Endothelial cell of umbilical vein (primary cell): Measurements from ENCODE around the gene CEBPB. TPM values are rescaled to one million over a fixed set of nuclear protein-coding genes. Genes with fewer than 3 reads are reported as not detected.

Experiments
- BruUV-seq: library from RNA; stranded (reverse); fragments of 400-500 nt; replicated peaks from 2 replicates; lab custom pipeline; 2021; lab: Mats Ljungman, UMichigan
- CTCF ChIA-PET: fragments of 300-600, 350-600 bp; sonication (Branson Sonifier 250); formaldehyde crosslinking; loops from one replicate; lab custom pipeline; 2021; ENCODE audit warnings: antibody characterized with exemption, inconsistent platforms; lab: Charles Lee
- POLR2A ChIA-PET: fragments of 300-600, 350-600 bp; sonication (Branson Sonifier 250); formaldehyde crosslinking; loops from one replicate; lab custom pipeline; 2021; ENCODE audit warnings: antibody characterized with exemption, inconsistent platforms; lab: Charles Lee
- DNase-seq: peaks from one replicate; pipeline ENCODE4 v3.0.0-alpha.2; 2011; ENCODE audit warnings: low read depth, low spot score
- FAIRE-seq: peaks from 2 replicates; lab custom pipeline; 2011; peaks lifted over from hg19 to GRCh38; lab: Jason Lieb, UNC
- H2AFZ ChIP-seq: 2 replicates; pipeline ENCODE4 v1.6.0; 2012; ENCODE audit warnings: low read depth, low read length, control low read depth, inconsistent platforms
- H3K27ac ChIP-seq: 2 replicates; pipeline ENCODE4 v1.5.1; 2011; ENCODE audit warnings: low read depth, mild to moderate bottlenecking, control low read depth, low read length, moderate library complexity; ENCODE audit not compliant: insufficient read depth
- H3K27me3 ChIP-seq, 2 experiments: 2 replicates each; pipeline versions ENCODE4 v1.6.0 to v1.6.1; 2011; ENCODE audit warnings: low read length in 2 of 2, mixed read lengths in 1 of 2; ENCODE audit not compliant: control insufficient read depth in 2 of 2, insufficient read depth in 2 of 2
- H3K36me3 ChIP-seq, 2 experiments: 2 replicates in 1 of 2; 3 replicates in 1 of 2; pipeline ENCODE4 v1.5.1; 2011; ENCODE audit warnings: low read length in 2 of 2, mild to moderate bottlenecking in 1 of 2, moderate library complexity in 1 of 2; ENCODE audit not compliant: control insufficient read depth in 2 of 2, insufficient read depth in 2 of 2; ENCODE audit errors: extremely low read depth in 1 of 2
- H3K4me1 ChIP-seq: 3 replicates; pipeline ENCODE4 v1.5.1; 2011; ENCODE audit warnings: mild to moderate bottlenecking, low read length; ENCODE audit not compliant: control insufficient read depth, insufficient read depth; ENCODE audit errors: extremely low read depth
- H3K4me2 ChIP-seq: 2 replicates; pipeline ENCODE4 v1.6.1; 2011; ENCODE audit warnings: low read length, control low read depth, mixed read lengths; ENCODE audit not compliant: insufficient read depth
- H3K4me3 ChIP-seq, 3 experiments: fragments of 200-600 bp in 1 of 3; sonication (generic), shearing (Covaris generic) in 1 of 3; replicated peaks in 1 of 3; 2 replicates each; pipeline ENCODE4 v1.5.1; 2011 to 2016; ENCODE audit warnings: control low read depth in 3 of 3, low read length in 3 of 3, mild to moderate bottlenecking in 2 of 3, inconsistent platforms in 1 of 3, low read depth in 1 of 3, moderate library complexity in 1 of 3; ENCODE audit not compliant: insufficient read depth in 1 of 3
- H3K79me2 ChIP-seq: 2 replicates; pipeline ENCODE4 v1.6.0; 2012; ENCODE audit warnings: low read length, inconsistent platforms; ENCODE audit not compliant: control insufficient read depth, insufficient read depth
- H3K9ac ChIP-seq: replicated peaks from 2 replicates; pipeline ENCODE3; 2011; ENCODE audit warnings: low read length, control low read depth; ENCODE audit not compliant: insufficient read depth; ENCODE audit errors: extremely low read depth
- H3K9me1 ChIP-seq: replicated peaks from 3 replicates; pipeline ENCODE4 v1.6.0; 2011; ENCODE audit warnings: mild to moderate bottlenecking, low read length; ENCODE audit not compliant: control insufficient read depth, insufficient read depth; ENCODE audit errors: extremely low read depth
- H3K9me3 ChIP-seq: replicated peaks from 2 replicates; pipeline ENCODE4 v1.5.1; 2012; ENCODE audit warnings: low read length, inconsistent platforms; ENCODE audit not compliant: control insufficient read depth, insufficient read depth
- H4K20me1 ChIP-seq: replicated peaks from 2 replicates; pipeline ENCODE3; 2011; ENCODE audit warnings: mild to moderate bottlenecking, low read length; ENCODE audit not compliant: control insufficient read depth, insufficient read depth; ENCODE audit errors: extremely low read depth
- EZH2 ChIP-seq: IDR thresholded peaks from 2 replicates; pipeline ENCODE4 v1.6.1; 2012; ENCODE audit warnings: borderline replicate concordance, low read depth, mild to moderate bottlenecking, moderate library complexity, low read length, inconsistent platforms; ENCODE audit not compliant: severe bottlenecking
- FOS ChIP-seq: IDR thresholded peaks from 2 replicates; pipeline ENCODE4 v1.6.1; 2011; ENCODE audit warnings: mild to moderate bottlenecking, low read length, moderate library complexity, borderline replicate concordance; ENCODE audit not compliant: insufficient read depth
- GATA2 ChIP-seq: IDR thresholded peaks from 2 replicates; pipeline ENCODE4 v1.7.0; 2011; ENCODE audit warnings: low read depth, mild to moderate bottlenecking, moderate library complexity, mixed read lengths, low read length; ENCODE audit not compliant: insufficient read length, insufficient read depth
- JUN ChIP-seq: IDR thresholded peaks from 2 replicates; pipeline ENCODE4 v1.6.1; 2011; ENCODE audit warnings: borderline replicate concordance, low read depth; ENCODE audit not compliant: insufficient read length, insufficient read depth
- MYC ChIP-seq: IDR thresholded peaks from one replicate; pipeline ENCODE4 v1.6.1; 2011; ENCODE audit warnings: mild to moderate bottlenecking, low read depth, low read length
- POLR2A ChIP-seq: IDR thresholded peaks from 2 replicates; pipeline ENCODE4 v1.6.1; 2012; ENCODE audit warnings: low read depth, mild to moderate bottlenecking, control low read depth, low read length
- POLR2AphosphoS5 ChIP-seq: IDR thresholded peaks from 2 replicates; pipeline ENCODE4 v1.6.1; 2012; ENCODE audit warnings: low read depth, mild to moderate bottlenecking, control low read depth, low read length, moderate library complexity; ENCODE audit not compliant: insufficient read depth
- dilution Hi-C: fragments of 300-500 bp; cut with MboI; formaldehyde crosslinking; loops from one replicate; pipeline ENCODE4 v1.15.0; 2019; ENCODE audit warnings: low sequenced_read_pairs; ENCODE audit not compliant: extremely low pct_ligation_motif_present
- intact Hi-C: fragments of 100-400 bp; cut with micrococcal nuclease; formaldehyde crosslinking; loops from one replicate; pipeline ENCODE4 v1.10.0; 2022
- polyA plus RNA-seq, 4 experiments: library from polyadenylated mRNA; depleted of rRNA in 3 of 4; stranded (reverse) in 3 of 4; unstranded in 1 of 4; fragments of >200 nt; gene quantifications; 2 replicates each; pipeline versions ENCODE4 v1.2.1 to v1.2.3, GENCODE V29; 2011 to 2012; ENCODE audit warnings: missing spikeins in 1 of 4
- total RNA-seq: library from RNA; stranded (reverse); gene quantifications from 2 replicates; pipeline ENCODE4 v1.2.3, GENCODE V29; 2021
- TF ChIP-seq, protein P1 (sequence below): IDR thresholded peaks from 2 replicates; pipeline ENCODE4 v1.6.1; 2011; ENCODE audit not compliant: insufficient read depth, insufficient read length
- TF ChIP-seq, protein P2 (sequence below), 2 donors: IDR thresholded peaks; 1 replicate in 1 of 2; 2 replicates in 1 of 2; pipeline ENCODE4 v1.5.1; 2011; ENCODE audit warnings: low read length in 2 of 2, mild to moderate bottlenecking in 2 of 2, moderate library complexity in 2 of 2, control low read depth in 1 of 2, inconsistent platforms in 1 of 2, low read depth in 1 of 2; ENCODE audit not compliant: insufficient read depth in 1 of 2; ENCODE audit errors: extremely low read depth in 1 of 2

CEBPB gene
- total and polyA plus RNA-seq, 2 donors (not counting 3 experiments of a cell fraction or from before 2014, with no cell fraction given), result 3.7 to 11.4 TPM

DNA sequence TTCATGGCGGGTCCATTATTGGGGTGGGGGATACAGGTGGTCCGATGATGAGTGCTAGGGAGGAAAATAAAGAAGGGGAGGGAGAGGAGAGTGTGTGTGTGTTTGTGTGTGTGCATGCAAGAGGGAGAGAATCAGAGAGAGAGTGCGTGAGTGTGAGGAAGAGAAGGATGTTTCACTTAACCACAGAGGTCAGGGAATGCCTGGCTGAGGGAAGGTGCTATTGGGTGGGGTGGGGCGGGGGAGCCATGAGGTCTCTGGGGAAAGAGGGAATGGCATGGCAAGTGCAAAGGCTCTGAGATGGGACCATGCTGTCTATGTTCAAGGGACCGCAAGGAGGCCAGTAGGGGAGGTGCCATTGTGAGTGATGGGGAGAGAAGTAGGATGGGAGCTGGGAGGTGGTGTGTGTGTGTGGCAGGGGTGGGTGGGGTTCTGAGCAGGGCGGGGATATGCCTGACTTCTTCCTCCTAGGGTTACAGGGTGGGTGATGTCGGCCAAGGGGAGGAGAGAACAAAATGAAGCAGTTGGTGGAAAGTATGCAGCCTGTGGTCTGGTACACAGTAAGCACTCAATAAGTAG is 23.0 kb downstream of the CEBPB start:
- ChIA-PET POLR2A (no interaction called here), CTCF (no interaction called here)
- intact Hi-C loops, result no loop called here
- H3K27me3 ChIP-seq, result peaks cover 7 to 16% of the 10 kb centered on the region in 2 experiments
- no peaks in the 10 kb centered on the region for H3K4me1 ChIP-seq
- H3K9ac ChIP-seq, result no peak overlapping the region
- dilution Hi-C loops, result no loop called here
- TF ChIP-seq POLR2A (no peak), JUN (no peak), FOS (no peak), MYC (no peak), EZH2 (no peak), GATA2 (no peak), POLR2AphosphoS5 (no peak)
- TF ChIP-seq, protein P1, sequence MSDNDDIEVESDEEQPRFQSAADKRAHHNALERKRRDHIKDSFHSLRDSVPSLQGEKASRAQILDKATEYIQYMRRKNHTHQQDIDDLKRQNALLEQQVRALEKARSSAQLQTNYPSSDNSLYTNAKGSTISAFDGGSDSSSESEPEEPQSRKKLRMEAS, result no peak
- TF ChIP-seq, protein P2, sequence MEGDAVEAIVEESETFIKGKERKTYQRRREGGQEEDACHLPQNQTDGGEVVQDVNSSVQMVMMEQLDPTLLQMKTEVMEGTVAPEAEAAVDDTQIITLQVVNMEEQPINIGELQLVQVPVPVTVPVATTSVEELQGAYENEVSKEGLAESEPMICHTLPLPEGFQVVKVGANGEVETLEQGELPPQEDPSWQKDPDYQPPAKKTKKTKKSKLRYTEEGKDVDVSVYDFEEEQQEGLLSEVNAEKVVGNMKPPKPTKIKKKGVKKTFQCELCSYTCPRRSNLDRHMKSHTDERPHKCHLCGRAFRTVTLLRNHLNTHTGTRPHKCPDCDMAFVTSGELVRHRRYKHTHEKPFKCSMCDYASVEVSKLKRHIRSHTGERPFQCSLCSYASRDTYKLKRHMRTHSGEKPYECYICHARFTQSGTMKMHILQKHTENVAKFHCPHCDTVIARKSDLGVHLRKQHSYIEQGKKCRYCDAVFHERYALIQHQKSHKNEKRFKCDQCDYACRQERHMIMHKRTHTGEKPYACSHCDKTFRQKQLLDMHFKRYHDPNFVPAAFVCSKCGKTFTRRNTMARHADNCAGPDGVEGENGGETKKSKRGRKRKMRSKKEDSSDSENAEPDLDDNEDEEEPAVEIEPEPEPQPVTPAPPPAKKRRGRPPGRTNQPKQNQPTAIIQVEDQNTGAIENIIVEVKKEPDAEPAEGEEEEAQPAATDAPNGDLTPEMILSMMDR (IDR thresholded peaks at IDR 0.05; ENCODE audit: extremely low read depth in 1 of 2, insufficient read depth in 1 of 2, low read depth in 1 of 2, low read length in 2 of 2), result no peak
- no peak overlapping the region for H3K4me3 ChIP-seq
- H3K36me3 ChIP-seq, result no peaks in the 10 kb centered on the region
- H3K4me2 ChIP-seq, result no peak overlapping the region
- no TSS peak for BruUV-seq
- H3K79me2 ChIP-seq, result no peaks in the 10 kb centered on the region
- no peaks in the 10 kb centered on the region for H4K20me1 ChIP-seq
- H3K9me1 ChIP-seq, result no peaks in the 10 kb centered on the region
- no peaks in the 10 kb centered on the region for H3K9me3 ChIP-seq
- DNase-seq (no peak), FAIRE-seq (no peak)
- H2AFZ ChIP-seq, result no peak overlapping the region
- H3K27ac ChIP-seq, result no peak overlapping the region
